ENCODE results near the gene PKP4. TPM values are rescaled to one million over a fixed set of nuclear protein-coding genes. Genes with fewer than 3 reads are reported as not detected.

Gene PKP4
- total and polyA plus RNA-seq, 4 experiments from 2014 or later, result 1.4 to 39.3 (median 19.1) TPM

DNA sequence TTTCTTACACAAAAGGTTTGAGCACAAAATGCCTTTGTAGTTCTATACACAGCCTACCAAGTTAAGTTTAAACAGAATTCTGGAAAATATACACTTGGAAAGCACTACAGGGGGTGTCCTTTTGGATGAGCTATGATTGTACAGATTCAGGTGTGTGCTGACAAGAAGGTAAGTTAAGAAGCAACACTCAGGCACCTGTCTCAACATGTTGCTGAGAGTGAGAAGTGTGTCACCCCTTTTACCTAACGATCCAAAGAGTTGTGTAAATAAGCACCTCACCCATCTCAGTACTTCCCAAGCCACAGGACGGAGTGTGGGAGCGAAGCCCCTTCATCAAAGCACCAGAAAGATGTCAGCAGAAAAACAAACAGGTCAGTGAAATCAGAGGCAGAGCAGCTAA, 228.9 kb downstream of the PKP4 start:
- Mint-ChIP-seq H3K9me3 (no peaks in the 10 kb centered on the region), H3K4me3 (no peak overlapping the region), H3K36me3 (peaks cover 8% of the 10 kb centered on the region in 2 donors), H3K27me3 (peaks cover 0 to 3% of the 10 kb centered on the region in 2 donors), H3K27ac (no peak overlapping the region), H3K4me1 (no peaks in the 10 kb centered on the region)
- ChIA-PET POLR2A (ENCODE audit: partially characterized antibody) (no interaction called here), CTCF (ENCODE audit: partially characterized antibody) (interaction anchor here (1.5 kb wide), 1 partner anchor 69 kb away, joined by 3 read pairs; no protein-coding TSS in a partner anchor)
- H3K27me3 ChIP-seq (ENCODE audit: insufficient read depth, low read length), result no peaks in the 10 kb centered on the region
- no peak for DNase-seq
- no peaks in the 10 kb centered on the region for H3K4me1 ChIP-seq (ENCODE audit: insufficient read depth, low read length)
- H3K9me3 ChIP-seq (ENCODE audit: control insufficient read depth in 1 of 2, low read length in 2 of 2), result no peaks in the 10 kb centered on the region
- H3K36me3 ChIP-seq (ENCODE audit: insufficient read depth, low read length), result no peaks in the 10 kb centered on the region
- intact Hi-C loops (cut with micrococcal nuclease), result no loop called here
- H3K27ac ChIP-seq (ENCODE audit: low read depth, low read length), result no peak overlapping the region
- H3K4me3 ChIP-seq (ENCODE audit: low read length in 2 of 2), result no peak overlapping the region

DNA sequence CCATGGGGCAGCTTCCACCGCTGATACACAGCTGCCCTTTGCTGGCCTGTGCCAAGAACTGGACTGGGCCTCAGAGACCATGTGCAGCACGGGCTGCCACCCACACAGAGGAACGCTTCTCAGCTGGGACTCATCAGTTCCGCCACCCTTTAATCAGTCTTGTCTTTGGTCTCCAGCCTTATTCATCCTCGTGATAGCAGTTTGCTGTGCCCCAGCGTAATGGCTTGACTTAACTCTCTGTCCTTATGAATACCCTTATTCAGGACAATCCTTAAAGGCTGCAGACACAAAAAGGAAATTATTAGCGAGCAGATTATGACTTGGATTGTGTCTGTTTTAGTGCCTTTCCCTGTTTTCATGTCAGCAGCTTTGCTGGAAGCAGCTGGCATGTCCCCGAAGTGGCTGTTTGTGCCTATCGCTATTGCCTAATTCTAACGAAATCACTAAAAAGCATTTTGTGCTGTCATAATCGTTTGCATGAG, 229.5 kb downstream of the PKP4 start:
- Mint-ChIP-seq H3K27me3 (peaks cover 0 to 3% of the 10 kb centered on the region in 2 donors), H3K9me3 (no peaks in the 10 kb centered on the region), H3K27ac (no peak overlapping the region), H3K36me3 (peaks cover 2 to 4% of the 10 kb centered on the region in 2 donors), H3K4me1 (no peaks in the 10 kb centered on the region), H3K4me3 (no peak overlapping the region)
- Histone ChIP-seq H3K27ac (ENCODE audit: low read depth, low read length) (no peak overlapping the region), H3K4me1 (ENCODE audit: insufficient read depth, low read length) (no peaks in the 10 kb centered on the region), H3K4me3 (ENCODE audit: low read length in 2 of 2) (no peak overlapping the region), H3K27me3 (ENCODE audit: insufficient read depth, low read length) (no peaks in the 10 kb centered on the region), H3K36me3 (ENCODE audit: insufficient read depth, low read length) (no peaks in the 10 kb centered on the region), H3K9me3 (ENCODE audit: control insufficient read depth in 1 of 2, low read length in 2 of 2) (no peaks in the 10 kb centered on the region)
- DNase-seq, result no peak
- ChIA-PET POLR2A (ENCODE audit: partially characterized antibody) (no interaction called here), CTCF (ENCODE audit: partially characterized antibody) (interaction anchor here (1.5 kb wide), 1 partner anchor 68 kb away, joined by 3 read pairs; no protein-coding TSS in a partner anchor)
- intact Hi-C loops (cut with micrococcal nuclease), result no loop called here

DNA sequence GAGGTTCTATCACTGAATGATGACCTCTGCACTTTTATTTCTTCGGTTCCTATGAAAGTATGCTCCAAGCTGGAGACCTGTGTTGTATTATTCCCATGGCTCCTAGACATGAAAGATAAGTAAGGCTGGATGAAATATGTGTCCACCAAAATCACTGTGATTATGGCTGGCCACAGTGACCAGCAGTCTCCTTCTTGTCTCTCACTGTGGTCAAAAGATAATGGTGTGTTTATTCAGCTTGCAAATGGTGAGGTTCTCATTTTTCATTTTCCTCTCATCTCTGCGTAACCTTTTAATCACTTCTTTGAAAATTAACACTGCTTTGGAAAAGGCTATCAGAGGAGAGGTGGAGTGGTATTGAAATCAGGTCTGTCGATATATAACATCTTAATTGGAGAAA, 230.6 kb downstream of the PKP4 start:
- Mint-ChIP-seq H3K9me3 (no peaks in the 10 kb centered on the region), H3K4me1 (no peaks in the 10 kb centered on the region), H3K36me3 (no peaks in the 10 kb centered on the region), H3K27ac (no peak overlapping the region), H3K4me3 (no peak overlapping the region), H3K27me3 (peaks cover 0 to 3% of the 10 kb centered on the region in 2 donors)
- ChIA-PET CTCF (ENCODE audit: partially characterized antibody) (no interaction called here), POLR2A (ENCODE audit: partially characterized antibody) (no interaction called here)
- no peaks in the 10 kb centered on the region for H3K9me3 ChIP-seq (ENCODE audit: control insufficient read depth in 1 of 2, low read length in 2 of 2)
- no peak overlapping the region for H3K4me3 ChIP-seq (ENCODE audit: low read length in 2 of 2)
- intact Hi-C loops (cut with micrococcal nuclease), result no loop called here
- H3K4me1 ChIP-seq (ENCODE audit: insufficient read depth, low read length), result no peaks in the 10 kb centered on the region
- no peak overlapping the region for H3K27ac ChIP-seq (ENCODE audit: low read depth, low read length)
- H3K36me3 ChIP-seq (ENCODE audit: insufficient read depth, low read length), result no peaks in the 10 kb centered on the region
- no peak for DNase-seq
- H3K27me3 ChIP-seq (ENCODE audit: insufficient read depth, low read length), result no peaks in the 10 kb centered on the region

DNA sequence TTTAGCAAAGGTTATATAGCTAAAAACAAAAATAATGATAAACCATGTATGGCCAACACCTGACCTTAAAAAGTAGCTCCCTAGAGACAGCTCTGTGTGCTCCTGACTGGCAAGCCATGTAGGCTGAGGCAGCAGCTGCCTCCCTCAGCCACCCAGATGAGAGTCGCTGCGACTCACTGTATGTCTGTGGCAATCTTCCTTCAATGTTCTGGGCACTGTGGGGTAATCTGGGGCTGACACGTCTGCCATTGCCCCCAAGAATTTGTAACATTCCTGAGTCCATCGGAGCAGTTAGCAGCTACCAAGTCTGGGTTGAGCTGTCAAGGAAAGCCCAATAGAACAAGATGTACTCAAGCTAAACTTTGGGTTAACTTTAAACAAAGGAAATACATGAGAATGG, 232.0 kb downstream of the PKP4 start:
- no peaks in the 10 kb centered on the region for H3K27me3 ChIP-seq (ENCODE audit: insufficient read depth, low read length)
- no peak overlapping the region for H3K4me3 Mint-ChIP-seq
- no peak overlapping the region for H3K27ac Mint-ChIP-seq
- no peaks in the 10 kb centered on the region for H3K9me3 ChIP-seq (ENCODE audit: control insufficient read depth in 1 of 2, low read length in 2 of 2)
- no peak overlapping the region for H3K27ac ChIP-seq (ENCODE audit: low read depth, low read length)
- no peak overlapping the region for H3K4me3 ChIP-seq (ENCODE audit: low read length in 2 of 2)
- no peak for DNase-seq
- intact Hi-C loops (cut with micrococcal nuclease), result no loop called here
- CTCF ChIA-PET (ENCODE audit: partially characterized antibody), result no interaction called here
- peaks cover 0 to 3% of the 10 kb centered on the region in 2 donors for H3K27me3 Mint-ChIP-seq
- POLR2A ChIA-PET (ENCODE audit: partially characterized antibody), result no interaction called here
- H3K4me1 ChIP-seq (ENCODE audit: insufficient read depth, low read length), result no peaks in the 10 kb centered on the region
- H3K4me1 Mint-ChIP-seq, result no peaks in the 10 kb centered on the region
- H3K36me3 Mint-ChIP-seq, result no peaks in the 10 kb centered on the region
- no peaks in the 10 kb centered on the region for H3K9me3 Mint-ChIP-seq
- H3K36me3 ChIP-seq (ENCODE audit: insufficient read depth, low read length), result no peaks in the 10 kb centered on the region

DNA sequence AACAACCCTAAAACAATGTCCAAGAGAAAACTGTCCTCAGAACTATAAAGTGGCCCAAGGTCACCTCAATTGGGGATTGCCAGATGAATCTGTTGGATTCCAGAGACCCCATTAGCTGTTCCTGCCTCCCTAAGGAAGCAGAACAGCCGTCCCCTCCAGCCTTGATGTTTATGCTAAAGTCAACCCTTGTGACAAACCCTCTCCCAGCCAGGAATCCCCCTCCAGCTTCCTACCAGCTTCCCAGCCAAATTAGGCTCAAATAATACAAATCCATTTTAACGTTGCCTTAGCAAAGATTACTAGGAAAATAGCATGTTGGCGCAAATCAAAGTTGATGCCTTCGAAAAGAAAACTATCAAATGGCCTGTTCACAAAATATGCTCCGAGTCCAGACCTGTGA, 232.6 kb downstream of the PKP4 start:
- intact Hi-C loops (cut with micrococcal nuclease), result no loop called here
- H3K27me3 Mint-ChIP-seq, result peaks cover 0 to 3% of the 10 kb centered on the region in 2 donors
- no peaks in the 10 kb centered on the region for H3K4me1 Mint-ChIP-seq
- H3K9me3 Mint-ChIP-seq, result no peaks in the 10 kb centered on the region
- no peak for DNase-seq
- POLR2A ChIA-PET (ENCODE audit: partially characterized antibody), result no interaction called here
- Histone ChIP-seq H3K36me3 (ENCODE audit: insufficient read depth, low read length) (no peaks in the 10 kb centered on the region), H3K27me3 (ENCODE audit: insufficient read depth, low read length) (no peaks in the 10 kb centered on the region), H3K9me3 (ENCODE audit: control insufficient read depth in 1 of 2, low read length in 2 of 2) (no peaks in the 10 kb centered on the region), H3K4me3 (ENCODE audit: low read length in 2 of 2) (no peak overlapping the region), H3K27ac (ENCODE audit: low read depth, low read length) (no peak overlapping the region), H3K4me1 (ENCODE audit: insufficient read depth, low read length) (no peaks in the 10 kb centered on the region)
- H3K36me3 Mint-ChIP-seq, result no peaks in the 10 kb centered on the region
- no peak overlapping the region for H3K27ac Mint-ChIP-seq
- no peak overlapping the region for H3K4me3 Mint-ChIP-seq
- CTCF ChIA-PET (ENCODE audit: partially characterized antibody), result interaction anchor here (0.9 kb wide), 1 partner anchor 57 kb away, joined by 3 read pairs; no protein-coding TSS in a partner anchor

DNA sequence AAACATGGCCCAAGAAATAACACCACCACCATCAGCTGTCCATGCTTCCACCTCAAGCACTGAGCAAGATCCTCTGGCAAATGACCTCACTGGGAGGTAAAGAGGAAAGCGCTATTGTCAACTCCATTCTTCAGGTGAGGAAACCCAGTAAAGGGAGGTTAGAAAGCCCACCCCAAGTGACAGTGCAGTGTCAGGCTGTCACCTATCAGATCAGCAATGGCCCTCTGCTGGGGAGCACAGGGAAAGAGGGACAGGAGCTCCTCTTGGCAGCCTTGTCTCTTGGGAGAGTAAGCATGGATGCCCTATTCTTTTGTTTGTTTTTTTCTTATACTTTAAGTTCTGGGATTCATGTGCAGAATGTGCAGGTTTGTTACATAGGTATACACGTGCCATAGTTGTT, 234.1 kb downstream of the PKP4 start:
- Mint-ChIP-seq H3K36me3 (no peaks in the 10 kb centered on the region), H3K9me3 (peaks cover 0 to 2% (median 0%) of the 10 kb centered on the region in 8 donors), H3K4me1 (no peaks in the 10 kb centered on the region), H3K4me3 (no peak overlapping the region), H3K27me3 (peaks cover 0 to 3% of the 10 kb centered on the region in 2 donors), H3K27ac (no peak overlapping the region)
- H3K27ac ChIP-seq (ENCODE audit: low read depth, low read length), result no peak overlapping the region
- ChIA-PET CTCF (ENCODE audit: partially characterized antibody) (interaction anchor here (1.8 kb wide), 1 partner anchor 667 kb away, joined by 5 read pairs; no protein-coding TSS in a partner anchor), POLR2A (ENCODE audit: partially characterized antibody) (no interaction called here)
- H3K4me1 ChIP-seq (ENCODE audit: insufficient read depth, low read length), result no peaks in the 10 kb centered on the region
- H3K27me3 ChIP-seq (ENCODE audit: insufficient read depth, low read length), result no peaks in the 10 kb centered on the region
- no peak for DNase-seq
- H3K36me3 ChIP-seq (ENCODE audit: insufficient read depth, low read length), result no peaks in the 10 kb centered on the region
- no peaks in the 10 kb centered on the region for H3K9me3 ChIP-seq (ENCODE audit: control insufficient read depth in 1 of 2, low read length in 2 of 2)
- no peak overlapping the region for H3K4me3 ChIP-seq (ENCODE audit: low read length in 2 of 2)
- intact Hi-C loops (cut with micrococcal nuclease), result no loop called here

DNA sequence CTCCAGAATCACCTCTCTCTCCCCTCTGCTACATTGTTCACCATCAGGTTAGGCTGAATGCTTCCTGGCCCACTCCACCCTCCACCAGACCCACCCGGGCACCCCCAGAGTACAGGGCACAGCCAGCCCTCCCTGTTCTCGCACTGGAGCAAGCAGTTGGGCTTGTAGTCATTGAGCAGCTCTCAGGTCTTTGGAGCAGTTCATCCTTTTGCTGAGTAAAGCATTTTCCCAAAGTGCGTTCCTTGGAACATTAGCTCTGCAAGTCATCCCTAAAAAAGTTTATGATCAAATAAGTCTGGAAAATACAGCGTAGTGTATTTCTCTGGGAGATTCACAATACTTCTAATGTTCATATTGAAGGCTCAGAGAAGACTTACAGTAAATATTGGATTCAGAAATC, 234.9 kb downstream of the PKP4 start:
- ChIA-PET CTCF (ENCODE audit: partially characterized antibody) (interaction anchor here (1.8 kb wide), 1 partner anchor 668 kb away, joined by 5 read pairs; no protein-coding TSS in a partner anchor), POLR2A (ENCODE audit: partially characterized antibody) (no interaction called here)
- Histone ChIP-seq H3K27me3 (ENCODE audit: insufficient read depth, low read length) (no peaks in the 10 kb centered on the region), H3K4me3 (ENCODE audit: low read length in 2 of 2) (no peak overlapping the region), H3K4me1 (ENCODE audit: insufficient read depth, low read length) (no peaks in the 10 kb centered on the region), H3K27ac (ENCODE audit: low read depth, low read length) (no peak overlapping the region), H3K9me3 (ENCODE audit: control insufficient read depth in 1 of 2, low read length in 2 of 2) (no peaks in the 10 kb centered on the region), H3K36me3 (ENCODE audit: insufficient read depth, low read length) (no peaks in the 10 kb centered on the region)
- Mint-ChIP-seq H3K4me3 (no peak overlapping the region), H3K27me3 (peaks cover 0 to 3% of the 10 kb centered on the region in 2 donors), H3K27ac (no peak overlapping the region), H3K4me1 (no peaks in the 10 kb centered on the region), H3K36me3 (no peaks in the 10 kb centered on the region), H3K9me3 (peaks cover 0 to 2% (median 0%) of the 10 kb centered on the region in 8 donors)
- intact Hi-C loops (cut with micrococcal nuclease), result no loop called here
- DNase-seq, result no peak
